Stimulated activated CD4-positive, alpha-beta T cell treated with anti-CD3 and anti-CD28 coated beads, Interleukin-15, amount 100 ng/mL, for 1 hour (primary cell): ENCODE measurements around the gene CBARP.

ENCODE experiments used
- DNase-seq, 2 donors: peaks; one replicate each; pipeline ENCODE4 v3.0.0-alpha.2; 2020; ENCODE audit warnings: low read depth in 1 of 2, low spot score in 1 of 2

Gene CBARP

GRCh38 chr19:1227304-1228054, 10.3 kb downstream of the CBARP start:
- no peak for DNase-seq

GRCh38 chr19:1226522-1227303, 11.1 kb downstream of the CBARP start:
- no peak for DNase-seq

GRCh38 chr19:1226227-1226518, 11.6 kb downstream of the CBARP start:
- DNase-seq: no peak

- no peak for DNase-seq
These were observed 12.2 kb downstream of the CBARP start for GRCh38 chr19:1225440-1226226.

- no peak for DNase-seq
These were observed 13.0 kb downstream of the CBARP start for GRCh38 chr19:1224847-1225246.

- no peak for DNase-seq
These were observed 13.6 kb downstream of the CBARP start for GRCh38 chr19:1224047-1224825.

GRCh38 chr19:1223018-1223855, 14.6 kb downstream of the CBARP start:
- DNase-seq: no peak

- DNase-seq: no peak
These were observed 15.4 kb downstream of the CBARP start for GRCh38 chr19:1222394-1222793.

- no peak for DNase-seq
These were observed 15.9 kb downstream of the CBARP start for GRCh38 chr19:1221904-1222255.

- no peak for DNase-seq
These were observed 16.6 kb downstream of the CBARP start for GRCh38 chr19:1220976-1221903.

GRCh38 chr19:1220477-1220930, 17.3 kb downstream of the CBARP start:
- DNase-seq: no peak

GRCh38 chr19:1219786-1220476, 17.9 kb downstream of the CBARP start:
- DNase-seq: no peak

GRCh38 chr19:1218751-1219567, 18.8 kb downstream of the CBARP start:
- no peak for DNase-seq

- DNase-seq: no peak
These were observed 20.4 kb downstream of the CBARP start for GRCh38 chr19:1217366-1217765.

GRCh38 chr19:1216756-1217155, 21.0 kb downstream of the CBARP start:
- DNase-seq: no peak

- DNase-seq: no peak
These were observed 22.7 kb downstream of the CBARP start for GRCh38 chr19:1214862-1215731.
